A549 (cell line): ENCODE results near the gene SNX17. TPM values are rescaled to one million over a fixed set of nuclear protein-coding genes. Genes with fewer than 3 reads are reported as not detected.

Source experiments
- ATOH8 ChIP-seq: fragments of 250-450 bp; sonication (Bioruptor Pico); IDR thresholded peaks from 2 replicates; pipeline ENCODE4 v1.5.0; 2020; ENCODE audit warnings: low read depth, mild to moderate bottlenecking, moderate library complexity
- BCL3 ChIP-seq: fragments of >200 bp; sonication (Bioruptor Twin); formaldehyde crosslinking; IDR thresholded peaks from 3 replicates; pipeline ENCODE4 v1.6.1; 2016
- BHLHE40 ChIP-seq: IDR thresholded peaks from 2 replicates; pipeline ENCODE4 v1.6.1; 2012; ENCODE audit warnings: low read depth, low read length, inconsistent platforms
- CHD4 ChIP-seq: fragments of 200-600 bp; sonication (generic); IDR thresholded peaks from 2 replicates; pipeline ENCODE4 v1.6.1; 2016; ENCODE audit warnings: antibody characterized with exemption, mild to moderate bottlenecking, borderline replicate concordance
- CTCF ChIP-seq: fragments of >200 bp; sonication (Bioruptor Twin); formaldehyde crosslinking; IDR thresholded peaks from 3 replicates; pipeline ENCODE4 v1.5.1; 2016
- EHMT2 ChIP-seq: fragments of 200-600 bp; sonication (generic); IDR thresholded peaks from 2 replicates; pipeline ENCODE4 v1.6.1; 2016; ENCODE audit warnings: antibody characterized with exemption, low read depth, mild to moderate bottlenecking, moderate library complexity
- ELK1 ChIP-seq: fragments of 150-350 bp; IDR thresholded peaks from 2 replicates; pipeline ENCODE4 v1.6.1; 2014; ENCODE audit warnings: low read depth, mild to moderate bottlenecking, low read length
- FOSB ChIP-seq: fragments of 250-450 bp; sonication (Bioruptor Pico); IDR thresholded peaks from 2 replicates; pipeline ENCODE4 v1.5.0; 2020; ENCODE audit warnings: mild to moderate bottlenecking, moderate library complexity
- GATA3 ChIP-seq: IDR thresholded peaks from 2 replicates; pipeline ENCODE4 v1.6.1; 2012; ENCODE audit warnings: borderline replicate concordance
- HDAC2 ChIP-seq: fragments of 200-600 bp; sonication (generic); IDR thresholded peaks from 2 replicates; pipeline ENCODE4 v1.6.1; 2016
- HEYL ChIP-seq: fragments of 250-450 bp; sonication (Bioruptor Pico); IDR thresholded peaks from 2 replicates; pipeline ENCODE4 v1.8.0; 2021; ENCODE audit warnings: mild to moderate bottlenecking, moderate library complexity
- HOXB13 ChIP-seq: fragments of 250-450 bp; sonication (Bioruptor Pico); IDR thresholded peaks from 2 replicates; pipeline ENCODE4 v1.5.0; 2020; ENCODE audit warnings: low read depth, mild to moderate bottlenecking, moderate library complexity
- JUNB ChIP-seq: fragments of >200 bp; sonication (Bioruptor Twin); formaldehyde crosslinking; IDR thresholded peaks from 2 replicates; pipeline ENCODE4 v1.6.1; 2016
- KDM1A ChIP-seq: fragments of 200-600 bp; sonication (generic); IDR thresholded peaks from 2 replicates; pipeline ENCODE4 v1.6.1; 2016; ENCODE audit warnings: low read depth, mild to moderate bottlenecking
- KDM5A ChIP-seq: fragments of 200-600 bp; sonication (generic); IDR thresholded peaks from 2 replicates; pipeline ENCODE4 v1.6.1; 2016; ENCODE audit warnings: antibody characterized with exemption, mild to moderate bottlenecking
- MYC ChIP-seq: IDR thresholded peaks from 2 replicates; pipeline ENCODE4 v1.6.1; 2012; ENCODE audit warnings: mild to moderate bottlenecking, inconsistent platforms, low read length, improper control_type of control experiment, borderline replicate concordance
- NPAS2 ChIP-seq: fragments of 250-450 bp; sonication (Bioruptor Pico); IDR thresholded peaks from 2 replicates; pipeline ENCODE4 v1.8.0; 2022; ENCODE audit warnings: mild to moderate bottlenecking, moderate library complexity, borderline replicate concordance
- NR3C1 ChIP-seq: fragments of >200 bp; sonication (Bioruptor Twin); formaldehyde crosslinking; IDR thresholded peaks from 3 replicates; pipeline ENCODE4 v1.6.1; 2017
- PHF8 ChIP-seq: fragments of 200-600 bp; sonication (generic); IDR thresholded peaks from 2 replicates; pipeline ENCODE4 v1.6.1; 2016; ENCODE audit warnings: low read depth, mild to moderate bottlenecking, antibody characterized with exemption, moderate library complexity, borderline replicate concordance
- POLR2A ChIP-seq: IDR thresholded peaks from 2 replicates; pipeline ENCODE4 v1.6.1; 2012; ENCODE audit warnings: mild to moderate bottlenecking, low read length
- POLR2AphosphoS2 ChIP-seq: conservative IDR thresholded peaks from 2 replicates; pipeline ENCODE4 v1.6.1; 2012; ENCODE audit warnings: low read length, improper control_type of control experiment, inconsistent platforms
- RAD21 ChIP-seq, 2 experiments: fragments of >200 bp in 1 of 2; sonication (Bioruptor Twin) in 1 of 2; formaldehyde crosslinking in 1 of 2; IDR thresholded peaks in 1 of 2; conservative IDR thresholded peaks in 1 of 2; 2 replicates in 1 of 2; 3 replicates in 1 of 2; pipeline ENCODE4 v1.6.1; 2012 to 2018; ENCODE audit warnings: inconsistent platforms in 1 of 2
- RARB ChIP-seq: fragments of 250-450 bp; sonication (Bioruptor Pico); IDR thresholded peaks from 2 replicates; pipeline ENCODE4 v1.8.0; 2021; ENCODE audit warnings: mild to moderate bottlenecking, moderate library complexity
- RFX5 ChIP-seq: fragments of 450-650 bp; IDR thresholded peaks from 2 replicates; pipeline ENCODE4 v1.7.1; 2014; ENCODE audit warnings: antibody characterized with exemption, mild to moderate bottlenecking, moderate library complexity
- RNF2 ChIP-seq: fragments of 200-600 bp; sonication (generic); IDR thresholded peaks from 2 replicates; pipeline ENCODE4 v1.6.1; 2016; ENCODE audit warnings: low read depth, mild to moderate bottlenecking, antibody characterized with exemption, moderate library complexity, borderline replicate concordance
- TP53 ChIP-seq: fragments of 250-450 bp; sonication (Bioruptor Pico); IDR thresholded peaks from 2 replicates; pipeline ENCODE4 v1.5.0; 2021; ENCODE audit warnings: mild to moderate bottlenecking, moderate library complexity
- ZC3H11A ChIP-seq: fragments of 450-650 bp; IDR thresholded peaks from 2 replicates; pipeline ENCODE4 v1.6.1; 2014; ENCODE audit warnings: antibody characterized with exemption, mild to moderate bottlenecking
- ZSCAN20 ChIP-seq: fragments of 250-450 bp; sonication (Bioruptor Pico); IDR thresholded peaks from 2 replicates; pipeline ENCODE4 v1.8.0; 2022; ENCODE audit warnings: mild to moderate bottlenecking, moderate library complexity
- polyA plus RNA-seq, 4 experiments: library from polyadenylated mRNA; depleted of rRNA in 3 of 4; stranded (reverse); fragments of >200 nt; fragmentation: RNase III in 1 of 4; extraction: RNeasy Plus Mini Kit Qiagen cat#74134 plus additional on column Dnase treatment in 1 of 4; gene quantifications; 2 replicates in 3 of 4; 3 replicates in 1 of 4; pipeline ENCODE4 v1.2.3, GENCODE V29; 2011 to 2017
- TF ChIP-seq, protein P1 (sequence below): IDR thresholded peaks from 2 replicates; pipeline ENCODE4 v1.6.1; 2012; ENCODE audit warnings: low read depth, borderline replicate concordance
- TF ChIP-seq, protein P2 (sequence below): IDR thresholded peaks from 2 replicates; pipeline ENCODE4 v1.6.1; 2012

SNX17 gene
- polyA plus RNA-seq, 2 of the 4 experiments (the other 2 are of a cell fraction): 141 to 154 TPM

GRCh38 chr2:27322766-27323595 is 47.4 kb upstream of the SNX17 start, which contains the start of gene MPV17 (continued):
- TF ChIP-seq, protein P1, sequence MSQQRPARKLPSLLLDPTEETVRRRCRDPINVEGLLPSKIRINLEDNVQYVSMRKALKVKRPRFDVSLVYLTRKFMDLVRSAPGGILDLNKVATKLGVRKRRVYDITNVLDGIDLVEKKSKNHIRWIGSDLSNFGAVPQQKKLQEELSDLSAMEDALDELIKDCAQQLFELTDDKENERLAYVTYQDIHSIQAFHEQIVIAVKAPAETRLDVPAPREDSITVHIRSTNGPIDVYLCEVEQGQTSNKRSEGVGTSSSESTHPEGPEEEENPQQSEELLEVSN: peak; percentile 80
- TF ChIP-seq TP53 (CRISPR knock-in tag) (peak; percentile 63; the same call in 1 of the 2 replicates), ZC3H11A (no peak; the same call in 1 of the 2 replicates), RFX5 (0 out of 2 replicates have a peak, but pooled peaks have one; percentile 22), CTCF (no peak), MYC (peak; percentile 79; the same call in 1 of the 2 replicates), KDM1A (no peak), ATOH8 (no peak), EHMT2 (no peak), NPAS2 (CRISPR knock-in tag) (no peak), BHLHE40 (peak; percentile 84), RNF2 (no peak), HOXB13 (CRISPR knock-in tag) (peak; percentile 53; the same call in 1 of the 2 replicates), CHD4 (no peak), POLR2A (peak; percentile 95), ZSCAN20 (no peak), ELK1 (no peak), RAD21 (conservative IDR thresholded peaks at IDR 0.05 in 1 of 2, IDR thresholded peaks at IDR 0.05 in 1 of 2) (no peak), KDM5A (no peak), HEYL (no peak), POLR2AphosphoS2 (peak; percentile 81), NR3C1 (no peak), JUNB (no peak), HDAC2 (no peak), PHF8 (peak; percentile 87), BCL3 (peak; percentile 95), RARB (CRISPR knock-in tag) (peak; percentile 33; the same call in 1 of the 2 replicates), GATA3 (0 out of 2 replicates have a peak, but pooled peaks have one; percentile 37), FOSB (CRISPR knock-in tag) (peak; percentile 90)
- TF ChIP-seq, protein P2, sequence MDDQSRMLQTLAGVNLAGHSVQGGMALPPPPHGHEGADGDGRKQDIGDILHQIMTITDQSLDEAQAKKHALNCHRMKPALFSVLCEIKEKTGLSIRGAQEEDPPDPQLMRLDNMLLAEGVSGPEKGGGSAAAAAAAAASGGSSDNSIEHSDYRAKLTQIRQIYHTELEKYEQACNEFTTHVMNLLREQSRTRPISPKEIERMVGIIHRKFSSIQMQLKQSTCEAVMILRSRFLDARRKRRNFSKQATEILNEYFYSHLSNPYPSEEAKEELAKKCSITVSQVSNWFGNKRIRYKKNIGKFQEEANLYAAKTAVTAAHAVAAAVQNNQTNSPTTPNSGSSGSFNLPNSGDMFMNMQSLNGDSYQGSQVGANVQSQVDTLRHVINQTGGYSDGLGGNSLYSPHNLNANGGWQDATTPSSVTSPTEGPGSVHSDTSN: no peak; the same call in none of the 2 replicates
- TF ChIP-seq, all 56 proteins: peak for 21
